Stimulated activated CD4-positive, alpha-beta T cell treated with anti-CD3 and anti-CD28 coated beads, Interleukin-1b, Interleukin-23, amount 100 ng/mL, for 24 hours (primary cell): ENCODE results near the gene GLP1R.

Source experiments
- DNase-seq, 4 experiments: peaks; one replicate each; pipeline ENCODE4 v3.0.0-alpha.2; 2020; ENCODE audit warnings: low read depth in 4 of 4, low spot score in 1 of 4

The GLP1R gene

GRCh38 chr6:39061588-39061987 is 13.0 kb downstream of the GLP1R start:
- DNase-seq: no peak

GRCh38 chr6:39062014-39062740 is 13.6 kb downstream of the GLP1R start:
- no peak for DNase-seq

GRCh38 chr6:39063526-39063925 is 14.9 kb downstream of the GLP1R start:
- no peak for DNase-seq

- DNase-seq: no peak
These were observed 17.0 kb downstream of the GLP1R start for GRCh38 chr6:39065561-39065960.

GRCh38 chr6:39068391-39068790 is 19.8 kb downstream of the GLP1R start:
- no peak for DNase-seq

- DNase-seq: no peak
These were observed 24.2 kb downstream of the GLP1R start for GRCh38 chr6:39072830-39073229.

GRCh38 chr6:39073471-39074355 is 25.1 kb downstream of the GLP1R start:
- no peak for DNase-seq

- no peak for DNase-seq
These were observed 25.9 kb downstream of the GLP1R start for GRCh38 chr6:39074486-39074885.

- DNase-seq: no peak
These were observed 26.6 kb downstream of the GLP1R start for GRCh38 chr6:39075010-39075686.

- DNase-seq: no peak
These were observed 27.4 kb downstream of the GLP1R start for GRCh38 chr6:39075807-39076622.

GRCh38 chr6:39076623-39077535 is 28.3 kb downstream of the GLP1R start:
- DNase-seq: no peak

- DNase-seq: no peak
These were observed 29.5 kb downstream of the GLP1R start for GRCh38 chr6:39077882-39078594.

GRCh38 chr6:39078695-39079094 is 30.1 kb downstream of the GLP1R start:
- no peak for DNase-seq

GRCh38 chr6:39079197-39080125 is 30.9 kb downstream of the GLP1R start:
- no peak for DNase-seq

GRCh38 chr6:39080246-39080875 is 31.8 kb downstream of the GLP1R start:
- DNase-seq: no peak

GRCh38 chr6:39082310-39082709 is 33.7 kb downstream of the GLP1R start:
- DNase-seq: no peak

- no peak for DNase-seq
These were observed 34.7 kb downstream of the GLP1R start for GRCh38 chr6:39083231-39083634.

GRCh38 chr6:39084506-39084905 is 35.9 kb downstream of the GLP1R start:
- no peak for DNase-seq
